Stimulated activated CD8-positive, alpha-beta memory T cell treated with anti-CD3 and anti-CD28 coated beads, Interleukin-12 subunit alpha, Interleukin-12 subunit beta, amount 100 ng/mL, for 1 hour (primary cell): ENCODE results near the gene SGSM2.

Source experiments
- DNase-seq: peaks from one replicate; pipeline ENCODE4 v3.0.0-alpha.2; 2020; ENCODE audit warnings: low read depth

Gene SGSM2

DNA sequence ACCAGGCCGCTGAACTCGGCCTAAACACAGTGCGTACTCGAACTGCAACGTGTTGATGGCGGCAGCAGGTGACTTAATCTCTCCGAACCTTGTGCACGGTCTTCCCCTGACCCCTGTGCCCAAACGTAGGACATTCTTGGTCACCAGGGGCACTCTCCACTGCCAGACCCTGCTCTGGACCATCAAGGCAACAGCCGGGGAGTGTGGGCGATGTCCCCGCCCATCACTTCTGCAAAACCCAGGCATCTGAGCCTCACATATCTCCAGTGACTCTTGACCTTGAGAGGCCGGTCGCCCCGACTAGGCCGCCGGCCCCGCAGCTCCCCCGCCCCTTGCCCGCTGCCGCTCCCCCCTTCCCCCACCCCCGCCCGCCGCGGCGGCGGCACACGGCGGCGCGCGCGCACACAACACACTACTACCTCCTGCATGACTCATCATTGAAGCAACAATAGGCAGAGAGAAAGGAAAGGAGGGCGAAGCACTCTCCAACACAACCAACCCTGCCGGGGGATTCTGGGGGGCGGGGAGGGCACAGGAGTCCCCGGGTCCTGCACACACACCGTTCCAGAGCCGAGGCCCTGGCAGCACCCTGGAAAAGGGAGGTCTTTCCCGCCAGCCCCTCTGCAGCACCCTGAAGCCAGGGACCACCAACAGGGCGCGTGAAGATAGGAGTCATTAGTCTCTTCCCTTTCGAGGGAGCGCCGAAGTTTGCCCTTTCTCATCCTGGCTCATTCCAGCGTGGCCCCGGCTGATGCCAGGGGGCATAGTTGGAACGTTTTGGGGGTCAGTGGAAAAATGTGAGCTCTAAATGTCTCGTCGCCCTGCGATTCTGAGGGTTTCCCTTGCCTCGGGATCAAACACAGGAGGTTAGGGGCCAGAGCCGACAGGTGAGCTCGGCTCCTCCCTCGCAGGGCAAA lies 61.6 kb downstream of the SGSM2 start:
- no peak for DNase-seq

DNA sequence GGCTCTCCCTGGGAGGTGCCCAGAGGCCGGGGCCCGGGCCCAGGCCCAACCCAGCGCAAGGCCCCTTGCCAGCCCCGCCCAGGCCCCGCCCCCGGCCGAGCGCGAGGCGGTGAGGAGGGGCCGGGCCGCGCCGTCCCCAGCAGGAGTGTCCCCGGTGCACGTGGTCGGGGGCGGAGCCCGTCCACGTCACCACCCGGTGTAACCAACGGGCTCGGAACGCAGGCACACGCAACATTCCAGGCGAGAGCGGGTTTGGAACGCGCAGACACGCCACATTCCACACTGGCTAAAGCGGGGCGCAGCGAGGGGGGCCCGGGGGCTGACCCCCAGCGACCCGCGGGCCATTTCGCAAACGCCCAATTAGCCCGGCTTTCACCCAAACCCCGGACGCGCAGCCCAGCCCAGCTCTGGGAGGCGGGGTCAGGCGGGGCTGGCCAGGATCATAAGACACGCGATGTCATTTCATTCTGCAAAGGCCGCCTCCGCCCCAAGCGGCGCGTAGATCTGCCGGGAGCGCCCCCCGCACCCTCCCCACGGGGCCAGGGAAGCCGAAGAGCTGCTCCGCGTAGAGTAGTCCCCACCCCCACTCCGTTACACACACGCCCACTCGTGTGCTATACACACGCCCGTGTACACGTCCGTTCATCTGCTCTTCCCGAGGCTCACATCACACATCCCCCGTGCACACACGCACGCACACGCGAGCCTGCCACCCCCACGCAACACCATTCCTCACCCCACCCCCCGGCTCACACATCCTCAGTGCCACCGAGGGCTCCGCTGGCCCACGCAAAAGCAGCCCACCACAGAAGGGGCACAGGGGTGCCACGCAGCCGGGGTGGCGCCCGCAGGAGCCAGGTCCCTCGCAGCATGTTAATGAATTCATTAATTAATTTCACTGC lies 62.5 kb downstream of the SGSM2 start:
- peak; percentile 80 for DNase-seq

DNA sequence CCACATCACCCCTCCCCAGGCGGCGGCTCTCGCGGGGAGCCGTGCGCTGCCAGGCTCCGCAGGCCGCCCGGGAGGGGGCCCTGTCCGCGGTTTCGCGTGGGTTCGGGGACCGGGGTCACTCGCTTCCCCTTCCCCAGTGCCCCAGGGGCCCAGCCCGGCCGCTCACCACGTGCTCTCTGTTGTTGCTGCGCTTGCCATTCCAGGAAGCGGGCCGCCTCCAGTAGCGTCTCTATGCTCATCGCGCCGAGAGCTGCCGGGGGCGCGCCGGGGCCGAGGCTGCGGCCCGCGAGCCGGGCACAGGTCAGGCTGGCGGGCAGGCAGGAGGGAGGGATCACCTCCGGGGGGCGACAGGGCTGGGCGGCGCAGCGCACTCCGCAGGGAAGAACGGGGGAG lies 63.2 kb downstream of the SGSM2 start:
- DNase-seq = no peak

- peak; percentile 89 for DNase-seq
Measured at GRCh38 chr17:2400877-2401425, 63.6 kb downstream of the SGSM2 start, which contains the start of gene MNT. MNT (minus strand) TSS chr17:2401060; CDS start chr17:2400712, 348 bp downstream.

- peak; percentile 99 for DNase-seq
Measured at GRCh38 chr17:2401426-2402221, 64.3 kb downstream of the SGSM2 start.

- no peak for DNase-seq
Measured at GRCh38 chr17:2402544-2402943, 65.2 kb downstream of the SGSM2 start.

GRCh38 chr17:2403044-2403443 lies 65.7 kb downstream of the SGSM2 start:
- no peak for DNase-seq

DNA sequence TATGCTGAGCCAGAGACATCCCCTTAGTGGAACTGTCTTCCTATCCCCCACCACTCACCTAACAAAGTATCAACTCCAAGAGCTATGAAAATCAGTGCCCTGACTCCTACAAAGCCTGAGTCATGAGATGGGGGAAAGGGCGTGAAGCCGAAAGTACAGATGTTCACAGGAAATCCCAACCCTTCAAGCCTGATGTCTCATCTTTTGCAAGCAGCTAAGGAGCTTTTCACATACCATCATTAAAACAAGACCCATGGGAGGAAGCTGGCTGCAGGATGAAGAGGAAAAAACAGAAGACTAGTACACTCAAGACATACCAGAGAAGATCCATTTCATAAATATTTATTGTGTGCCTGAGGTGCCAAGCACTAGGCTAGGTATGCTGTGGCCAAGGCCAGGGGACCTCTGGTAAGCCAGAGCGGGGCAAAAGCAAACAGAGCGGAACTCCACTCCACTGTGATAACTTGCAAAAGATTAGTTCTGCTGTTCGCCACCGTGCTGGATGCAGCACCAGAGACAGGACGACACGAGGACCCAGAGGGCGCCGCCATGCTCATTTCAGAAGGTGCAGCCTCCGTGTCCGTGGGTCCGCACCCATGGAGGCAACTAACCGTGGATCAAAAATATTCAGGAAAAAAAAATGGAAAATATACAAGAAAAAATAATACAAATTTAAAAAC lies 68.1 kb downstream of the SGSM2 start:
- no peak for DNase-seq

GRCh38 chr17:2406271-2406902 lies 69.1 kb downstream of the SGSM2 start:
- DNase-seq = no peak

- DNase-seq = no peak
Measured at GRCh38 chr17:2406903-2407790, 69.8 kb downstream of the SGSM2 start.

DNA sequence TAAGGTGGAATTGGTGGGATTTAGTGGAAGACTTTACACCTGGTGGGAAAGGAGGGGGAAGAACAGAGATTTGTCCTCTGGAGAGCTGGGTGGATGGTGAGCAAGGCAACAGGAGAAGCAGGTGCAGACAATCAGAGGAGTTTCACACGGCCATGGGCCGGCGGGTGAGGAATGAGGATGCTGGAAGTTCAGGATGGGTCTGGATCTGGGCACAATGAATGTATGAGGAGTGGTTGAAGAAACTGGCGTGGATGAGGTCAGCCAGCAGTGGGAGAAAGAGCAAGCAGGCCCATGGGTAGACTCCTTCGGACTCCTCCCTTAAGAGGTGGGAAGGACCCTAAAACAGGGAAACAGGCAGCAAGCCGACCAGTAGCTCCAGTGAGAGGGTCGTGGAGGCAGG lies 73.7 kb downstream of the SGSM2 start:
- no peak for DNase-seq

GRCh38 chr17:2412561-2413021 lies 75.3 kb downstream of the SGSM2 start:
- DNase-seq = no peak

- DNase-seq = no peak
Measured at GRCh38 chr17:2414446-2415064, 77.3 kb downstream of the SGSM2 start.

DNA sequence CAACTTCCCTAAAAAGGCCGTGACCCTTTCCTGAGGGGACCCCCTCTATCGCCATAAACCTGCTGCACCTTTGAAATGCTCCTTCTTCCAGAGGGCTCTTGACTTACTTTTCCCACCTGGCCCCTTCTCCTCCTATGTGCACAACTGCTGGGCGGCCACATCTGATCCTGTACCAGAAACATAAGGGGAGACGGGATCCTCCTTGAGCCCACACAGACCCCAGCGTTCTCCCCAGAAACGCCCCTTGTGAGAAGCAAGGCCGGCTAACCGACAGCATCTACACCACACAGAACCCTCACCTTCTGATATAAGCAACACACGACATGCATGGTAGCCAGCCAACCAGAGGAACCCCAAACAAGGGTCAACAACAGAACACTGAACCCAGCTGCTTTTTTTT lies 77.8 kb downstream of the SGSM2 start:
- no peak for DNase-seq

GRCh38 chr17:2416010-2416734 lies 78.9 kb downstream of the SGSM2 start:
- DNase-seq = peak; percentile 85

DNA sequence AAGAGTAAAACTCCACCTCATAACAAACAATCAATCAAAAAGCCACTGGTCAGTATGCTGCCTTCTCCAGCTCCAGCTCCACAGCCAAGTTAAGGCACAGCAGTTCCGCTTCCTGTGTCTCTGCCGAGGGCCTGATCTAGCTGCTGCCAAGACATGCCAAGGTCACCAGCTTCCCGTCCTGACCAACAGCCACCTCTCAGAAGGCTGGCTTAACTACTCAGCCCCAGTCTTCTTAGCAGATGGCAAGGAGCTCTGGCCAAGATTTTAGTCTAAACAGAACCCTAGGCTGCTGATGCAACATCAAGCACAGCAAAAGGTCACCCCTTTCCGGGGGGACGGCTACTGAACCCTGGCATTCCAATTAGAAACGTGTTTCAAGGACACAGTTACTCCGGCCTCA lies 81.3 kb downstream of the SGSM2 start:
- no peak for DNase-seq

DNA sequence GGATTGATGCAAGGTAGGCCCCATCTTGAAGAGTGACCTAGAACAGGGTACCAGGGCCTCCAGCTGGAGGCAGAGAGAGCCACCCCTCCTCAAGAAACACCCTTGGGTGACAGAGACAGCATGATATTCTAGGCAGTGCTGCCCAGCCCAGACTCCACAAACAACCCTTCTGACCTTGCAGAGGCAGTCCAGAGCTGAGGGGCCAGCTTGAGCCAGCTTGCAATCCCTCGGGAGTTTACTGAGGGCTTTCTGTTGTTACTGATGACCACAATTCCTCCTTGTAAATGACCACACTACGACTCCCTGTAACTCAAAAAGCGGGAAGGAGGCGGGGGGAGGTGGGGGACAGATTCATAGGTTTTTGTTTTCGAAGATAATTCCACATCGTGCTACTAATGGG lies 82.2 kb downstream of the SGSM2 start:
- DNase-seq = no peak

DNA sequence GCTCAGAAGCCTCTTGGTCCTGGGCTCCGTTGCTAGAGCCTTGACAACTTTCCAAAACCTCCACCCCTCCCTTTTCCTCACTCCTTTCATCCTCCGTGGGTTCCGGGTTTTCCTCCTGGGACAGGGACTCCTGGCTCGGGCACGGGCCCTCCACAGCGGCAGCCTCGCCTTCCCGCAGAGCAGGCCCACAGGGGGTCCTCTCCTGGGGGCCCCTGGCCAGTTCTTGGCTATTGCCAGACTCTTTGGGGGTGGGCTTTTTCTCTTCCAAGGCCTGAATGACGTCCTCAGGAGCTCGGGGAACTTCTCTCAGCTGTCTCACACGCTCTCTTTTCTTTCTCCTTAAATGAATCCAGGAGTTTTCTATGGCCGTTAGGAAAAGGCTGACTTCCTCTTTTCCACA lies 82.9 kb downstream of the SGSM2 start:
- no peak for DNase-seq
